HG03060 (cell line): ENCODE measurements around the gene SS18L1.
"Not testable (repeated sequence)": the region's sequence is repeated elsewhere in the genome, so short reads cannot be mapped to it uniquely, and the experiment has no call there.

ENCODE experiments used
- ATAC-seq: cut with Tn5 transposase; IDR thresholded peaks from one replicate; pipeline ENCODE4 v1.9.1; 2021; ENCODE audit warnings: low read depth, moderate number of reproducible peaks; ENCODE audit not compliant: unreplicated experiment

SS18L1 gene

GRCh38 chr20:62143081-62143956, at the start of gene SS18L1, which contains the start of gene PSMA7:
Gene SS18L1, plus strand, starts transcription at chr20:62143769. Its CDS starts 52 bp downstream, at chr20:62143821.
Gene PSMA7, minus strand, starts transcription at chr20:62143394. Its CDS starts 91 bp downstream, at chr20:62143303.
- ATAC-seq = peak; percentile 32

- ATAC-seq = no peak
These were observed 46.9 kb upstream of the SS18L1 start for GRCh38 chr20:62096421-62097380.

GRCh38 chr20:62097881-62098407, 45.6 kb upstream of the SS18L1 start:
- ATAC-seq = no peak

- no peak for ATAC-seq
These were observed 42.5 kb upstream of the SS18L1 start for GRCh38 chr20:62101078-62101477.

GRCh38 chr20:62103508-62104233, 39.9 kb upstream of the SS18L1 start:
- ATAC-seq = no peak

- ATAC-seq = no peak
These were observed 39.3 kb upstream of the SS18L1 start for GRCh38 chr20:62104234-62104789.

GRCh38 chr20:62104791-62105345, 38.7 kb upstream of the SS18L1 start:
- ATAC-seq = no peak

- ATAC-seq = no peak
These were observed 38.0 kb upstream of the SS18L1 start for GRCh38 chr20:62105592-62105991.

GRCh38 chr20:62111148-62111547, 32.4 kb upstream of the SS18L1 start:
- no peak for ATAC-seq

- no peak for ATAC-seq
These were observed 31.2 kb upstream of the SS18L1 start for GRCh38 chr20:62112368-62112767.

- no peak for ATAC-seq
These were observed 28.7 kb upstream of the SS18L1 start for GRCh38 chr20:62114894-62115293.

GRCh38 chr20:62115800-62116407, 27.7 kb upstream of the SS18L1 start:
- ATAC-seq = not testable (repeated sequence)

GRCh38 chr20:62116558-62117361, 26.8 kb upstream of the SS18L1 start:
- ATAC-seq = no peak

GRCh38 chr20:62117362-62117646, 26.3 kb upstream of the SS18L1 start:
- ATAC-seq = no peak

GRCh38 chr20:62117658-62118057, 25.9 kb upstream of the SS18L1 start:
- no peak for ATAC-seq

GRCh38 chr20:62118113-62119043, 25.2 kb upstream of the SS18L1 start:
- no peak for ATAC-seq

- no peak for ATAC-seq
These were observed 24.5 kb upstream of the SS18L1 start for GRCh38 chr20:62119115-62119514.
